HG03571 (cell line): ENCODE measurements around the gene GNPDA2.
"Not testable (repeated sequence)": the region's sequence is repeated elsewhere in the genome, so short reads cannot be mapped to it uniquely, and the experiment has no call there.

Source experiments
- ATAC-seq: cut with Tn5 transposase; IDR thresholded peaks from one replicate; pipeline ENCODE4 v1.9.1; 2021; ENCODE audit not compliant: unreplicated experiment

Gene GNPDA2

GRCh38 chr4:44726038-44726871 is at the start of gene GNPDA2:
GNPDA2 (minus strand) TSS chr4:44726556; CDS start chr4:44722207, 4,349 bp downstream.
- peak; percentile 95 for ATAC-seq

- ATAC-seq: no peak
Measured at GRCh38 chr4:44772340-44772739, 46.0 kb upstream of the GNPDA2 start.

GRCh38 chr4:44771789-44772188 is 45.4 kb upstream of the GNPDA2 start:
- ATAC-seq: no peak

- no peak for ATAC-seq
Measured at GRCh38 chr4:44766453-44766852, 40.1 kb upstream of the GNPDA2 start.

DNA sequence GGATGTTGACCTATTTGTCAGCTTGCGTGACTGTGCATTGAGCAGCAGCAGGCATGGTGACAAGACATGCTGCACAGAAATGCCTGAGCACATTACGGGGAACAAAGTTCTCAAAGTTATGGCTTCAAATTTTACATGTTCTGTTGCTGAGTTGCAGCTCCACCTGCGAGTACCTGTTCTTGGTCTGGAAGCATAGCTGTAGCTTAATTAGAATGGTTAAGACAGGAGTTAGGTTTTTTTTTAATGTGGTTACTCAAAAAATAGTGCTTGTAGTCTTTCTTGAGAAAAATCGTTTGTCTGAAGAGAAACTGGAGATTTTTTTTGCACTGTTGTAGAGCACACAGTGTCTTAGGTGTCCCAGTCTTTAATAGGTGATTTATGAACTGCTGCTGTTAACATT is 38.8 kb upstream of the GNPDA2 start:
- no peak for ATAC-seq

DNA sequence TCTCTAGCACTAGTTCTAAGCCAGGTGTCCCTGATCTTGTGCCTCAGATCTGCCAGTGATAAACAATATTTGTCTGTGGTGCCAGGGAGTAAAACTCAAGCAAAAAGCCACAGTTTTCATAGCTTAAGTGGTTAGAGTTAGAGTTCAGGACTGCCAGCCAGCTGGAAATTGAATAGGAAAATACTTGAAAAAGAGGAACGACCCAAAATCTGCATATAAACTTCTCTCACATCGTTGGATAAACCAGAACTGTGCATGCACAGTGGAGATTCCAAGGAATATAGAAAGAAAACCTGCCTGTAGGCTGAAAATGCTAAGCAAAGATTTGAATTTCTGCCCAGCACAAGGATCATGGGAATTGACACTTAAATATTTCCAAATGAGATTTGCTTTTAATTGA is 35.0 kb upstream of the GNPDA2 start:
- ATAC-seq: no peak

- peak; percentile 79 for ATAC-seq
Measured at GRCh38 chr4:44760142-44760898, 34.0 kb upstream of the GNPDA2 start.

GRCh38 chr4:44756559-44756958 is 30.2 kb upstream of the GNPDA2 start:
- no peak for ATAC-seq

DNA sequence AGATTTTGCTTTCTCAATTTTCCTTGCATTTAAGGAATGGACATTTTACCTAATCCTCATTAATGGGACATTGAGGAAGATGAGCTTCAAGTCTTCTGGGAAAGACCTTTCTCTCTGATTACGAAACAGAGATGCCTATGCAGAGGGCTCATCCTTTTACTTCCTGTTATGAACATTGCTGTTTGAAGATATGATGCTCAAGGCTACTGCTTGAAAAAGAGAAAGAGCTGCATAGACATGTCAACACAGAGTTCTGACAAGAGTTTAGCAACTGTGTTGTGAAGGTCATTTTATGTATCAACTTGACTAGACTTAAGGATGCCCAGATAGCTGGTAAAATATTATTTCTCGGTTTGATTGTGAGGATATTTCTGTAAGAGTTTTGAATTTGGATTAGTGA is 13.8 kb upstream of the GNPDA2 start:
- no peak for ATAC-seq

- peak; percentile 72 for ATAC-seq
Measured at GRCh38 chr4:44738615-44739014, 12.3 kb upstream of the GNPDA2 start.

- ATAC-seq: no peak
Measured at GRCh38 chr4:44736900-44737299, 10.5 kb upstream of the GNPDA2 start.

- not testable (repeated sequence) for ATAC-seq
Measured at GRCh38 chr4:44728694-44729093, 2.3 kb upstream of the GNPDA2 start.

DNA sequence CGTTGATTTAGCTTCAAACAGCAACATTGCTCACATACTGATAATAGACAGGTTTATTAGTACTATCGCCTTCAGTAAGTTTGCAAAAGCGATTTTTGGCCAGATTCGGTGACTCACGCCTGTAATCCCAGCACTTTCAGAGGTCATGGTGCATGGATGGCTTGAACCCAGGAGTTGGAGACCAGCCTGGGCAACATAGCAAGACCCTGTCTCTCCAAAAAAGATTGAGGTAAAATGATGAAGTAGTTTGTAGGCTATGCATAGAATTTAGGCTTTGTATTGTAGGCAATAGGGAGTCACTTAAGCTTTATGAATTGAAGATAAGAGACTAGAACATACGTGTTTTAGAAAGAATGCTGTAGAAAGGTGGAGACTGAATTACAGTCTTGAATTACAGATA is 1.1 kb upstream of the GNPDA2 start:
- no peak for ATAC-seq

GRCh38 chr4:44725726-44726037 is 674 bp downstream of the GNPDA2 start:
- ATAC-seq: no peak

- ATAC-seq: no peak
Measured at GRCh38 chr4:44725166-44725565, 1.2 kb downstream of the GNPDA2 start.

DNA sequence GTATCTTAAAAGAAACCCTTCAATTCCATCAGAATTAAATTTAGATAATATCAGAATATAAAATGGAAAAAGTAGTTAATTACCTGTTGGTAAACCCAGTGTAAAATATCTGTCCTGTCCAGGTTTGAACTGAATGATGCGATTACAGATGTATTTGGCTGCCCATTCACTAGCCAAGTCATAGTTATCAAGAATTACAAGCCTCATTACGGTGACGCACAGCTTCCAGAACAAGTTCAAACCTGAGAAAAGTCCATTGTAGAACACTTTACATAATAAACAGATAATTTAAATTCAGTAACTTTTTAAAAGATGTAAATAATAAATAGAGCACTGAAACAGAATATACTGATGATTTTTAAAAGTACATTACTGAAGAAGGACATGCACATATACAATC is 4.4 kb downstream of the GNPDA2 start:
- no peak for ATAC-seq

GRCh38 chr4:44720371-44720770 is 6.0 kb downstream of the GNPDA2 start:
- ATAC-seq: no peak

DNA sequence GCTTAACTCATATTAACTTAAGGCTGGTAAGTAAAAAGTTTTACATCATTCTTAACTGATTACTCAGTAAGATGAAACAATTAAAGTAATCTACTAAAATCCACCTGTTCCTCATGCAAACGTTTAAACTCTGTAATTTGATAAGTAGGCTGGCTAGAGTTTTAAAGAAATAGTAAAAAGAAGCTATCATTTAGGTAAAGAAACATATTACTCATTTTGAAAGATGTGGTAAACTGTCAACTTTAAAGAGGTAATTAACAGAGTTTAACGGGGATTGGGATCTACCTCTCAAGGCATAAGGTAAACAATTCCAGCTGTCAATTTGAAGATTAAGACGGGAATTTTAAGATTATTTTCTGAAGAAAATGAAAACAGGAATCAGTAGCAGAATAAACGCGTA is 9.8 kb downstream of the GNPDA2 start:
- no peak for ATAC-seq

DNA sequence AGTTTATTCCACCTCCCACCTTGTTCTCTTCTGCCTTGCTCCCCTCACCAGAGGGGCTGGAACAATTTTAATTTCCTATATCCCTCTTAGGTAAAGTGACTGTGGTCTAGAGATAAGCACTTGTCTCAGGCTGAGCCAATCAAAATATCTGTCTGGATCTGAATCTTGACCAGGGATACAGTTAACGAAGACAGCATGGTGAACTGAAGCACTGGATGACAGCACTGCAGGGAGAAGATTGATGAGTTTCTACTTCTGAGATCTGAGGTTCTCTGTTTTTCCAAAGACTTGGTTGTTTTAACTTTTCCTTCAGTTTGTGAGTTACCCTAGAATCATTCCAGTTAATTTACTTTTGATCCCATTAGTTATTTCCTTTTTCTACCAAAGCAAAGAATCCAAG is 13.2 kb downstream of the GNPDA2 start:
- no peak for ATAC-seq

- no peak for ATAC-seq
Measured at GRCh38 chr4:44704673-44705072, 21.7 kb downstream of the GNPDA2 start.

GRCh38 chr4:44701037-44701436 is 25.3 kb downstream of the GNPDA2 start:
- ATAC-seq: no peak

DNA sequence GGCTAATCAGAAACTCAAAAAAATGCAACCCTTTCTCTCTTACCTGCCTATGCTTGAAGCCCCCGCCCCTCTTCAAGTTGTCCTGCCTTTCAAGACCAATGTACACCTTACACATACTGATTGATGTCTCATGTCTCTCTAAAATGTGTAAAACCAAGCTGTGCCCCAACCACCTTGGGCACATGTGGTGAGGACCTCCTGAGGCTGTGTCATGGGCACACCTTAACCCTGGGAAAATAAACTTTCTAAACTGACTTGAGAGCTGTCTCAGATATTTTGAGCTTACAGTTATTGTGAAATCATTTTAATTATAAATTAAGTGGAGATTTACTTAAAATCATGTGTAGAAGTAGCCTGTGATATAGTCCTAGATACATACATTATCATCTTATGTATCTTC is 25.9 kb downstream of the GNPDA2 start:
- no peak for ATAC-seq
